ENCODE measurements around the gene DOCK10.

DOCK10 gene

DNA sequence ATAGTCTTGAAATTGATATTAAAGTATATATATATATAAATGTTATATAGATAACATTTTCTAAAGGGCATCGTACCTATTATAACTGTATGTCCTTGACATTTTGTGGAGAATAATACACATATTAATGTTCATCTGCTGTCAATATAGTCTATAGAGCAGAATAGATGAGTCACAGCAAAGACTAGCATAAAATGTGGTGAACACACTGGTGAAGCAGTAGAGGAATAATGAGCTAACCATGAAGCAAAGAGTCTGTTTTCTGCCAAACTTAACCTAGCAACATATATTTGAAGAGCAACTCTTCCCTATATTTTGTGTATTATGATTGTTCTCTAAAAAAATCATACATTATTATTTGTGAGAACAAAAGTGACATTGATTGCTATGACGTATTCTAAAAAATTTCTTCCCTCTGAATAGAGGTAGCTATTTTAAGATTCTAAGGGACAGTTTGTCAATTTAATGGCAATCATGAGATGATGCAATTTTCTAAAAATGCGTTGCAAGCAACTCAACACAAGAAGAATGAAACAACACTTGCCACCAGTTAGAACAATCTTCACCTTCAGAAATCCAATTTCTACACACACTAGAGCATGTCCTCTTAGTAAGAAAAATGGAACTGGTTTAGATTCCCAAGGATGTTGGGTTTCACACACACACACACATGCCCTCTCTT lies 22.0 kb downstream of the DOCK10 start:
- DNase-seq (ENCODE audit: low spot score) = no peak
- TF ChIP-seq, protein P1, sequence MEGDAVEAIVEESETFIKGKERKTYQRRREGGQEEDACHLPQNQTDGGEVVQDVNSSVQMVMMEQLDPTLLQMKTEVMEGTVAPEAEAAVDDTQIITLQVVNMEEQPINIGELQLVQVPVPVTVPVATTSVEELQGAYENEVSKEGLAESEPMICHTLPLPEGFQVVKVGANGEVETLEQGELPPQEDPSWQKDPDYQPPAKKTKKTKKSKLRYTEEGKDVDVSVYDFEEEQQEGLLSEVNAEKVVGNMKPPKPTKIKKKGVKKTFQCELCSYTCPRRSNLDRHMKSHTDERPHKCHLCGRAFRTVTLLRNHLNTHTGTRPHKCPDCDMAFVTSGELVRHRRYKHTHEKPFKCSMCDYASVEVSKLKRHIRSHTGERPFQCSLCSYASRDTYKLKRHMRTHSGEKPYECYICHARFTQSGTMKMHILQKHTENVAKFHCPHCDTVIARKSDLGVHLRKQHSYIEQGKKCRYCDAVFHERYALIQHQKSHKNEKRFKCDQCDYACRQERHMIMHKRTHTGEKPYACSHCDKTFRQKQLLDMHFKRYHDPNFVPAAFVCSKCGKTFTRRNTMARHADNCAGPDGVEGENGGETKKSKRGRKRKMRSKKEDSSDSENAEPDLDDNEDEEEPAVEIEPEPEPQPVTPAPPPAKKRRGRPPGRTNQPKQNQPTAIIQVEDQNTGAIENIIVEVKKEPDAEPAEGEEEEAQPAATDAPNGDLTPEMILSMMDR (conservative IDR thresholded peaks at IDR 0.05; ENCODE audit: low read depth) = no peak
- POLR2A ChIA-PET (ENCODE audit: low non-redundant PET) = no interaction called here
- no peak overlapping the region for H3K27ac ChIP-seq
- CTCF ChIA-PET = interaction anchor here (0.6 kb wide), 1 partner anchor 640 kb away, joined by 4 read pairs; no protein-coding TSS in a partner anchor

DNA sequence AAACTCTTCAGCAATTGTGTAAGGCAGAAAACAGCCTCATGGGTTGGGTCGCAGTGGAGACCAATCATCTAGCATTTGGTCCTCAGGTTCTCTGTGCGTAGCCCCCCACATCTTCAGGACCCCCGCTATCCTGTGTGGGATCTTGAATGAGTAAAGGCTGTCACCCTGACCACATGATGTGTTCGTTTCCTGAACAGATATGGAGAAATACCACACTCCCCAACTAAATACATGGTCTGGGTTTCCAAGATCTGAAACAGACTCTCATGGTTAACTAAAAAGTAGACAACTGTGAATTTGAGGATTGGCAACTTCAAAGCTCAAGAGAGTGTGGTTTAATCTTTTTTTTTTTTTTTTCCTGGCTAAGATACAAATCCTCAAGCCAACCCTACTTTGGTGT lies 23.2 kb downstream of the DOCK10 start:
- TF ChIP-seq, protein P1 (conservative IDR thresholded peaks at IDR 0.05; ENCODE audit: low read depth) = no peak
- no peak for DNase-seq (ENCODE audit: low spot score)
- ChIA-PET POLR2A (ENCODE audit: low non-redundant PET) (no interaction called here), CTCF (no interaction called here)
- no peak overlapping the region for H3K27ac ChIP-seq

DNA sequence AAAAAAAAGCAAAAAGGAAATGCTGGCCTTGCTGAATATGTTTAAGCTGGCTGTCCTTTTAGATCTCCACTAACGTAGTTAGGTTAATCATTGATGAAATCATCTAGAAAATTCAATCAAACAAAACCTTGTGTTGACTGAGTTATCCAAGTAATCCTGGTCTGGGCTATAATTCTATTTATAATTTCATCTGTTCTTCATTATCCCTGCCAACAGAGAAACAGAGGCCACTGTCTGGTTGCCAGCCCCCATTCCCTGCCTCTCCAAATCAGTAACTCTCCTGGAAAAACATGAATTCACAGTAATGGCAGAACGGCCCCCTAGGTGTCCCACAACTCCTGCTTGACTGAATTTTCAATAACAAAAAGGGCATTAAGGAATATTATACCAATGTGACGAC lies 24.6 kb downstream of the DOCK10 start:
- no peak for DNase-seq (ENCODE audit: low spot score)
- TF ChIP-seq, protein P1 (conservative IDR thresholded peaks at IDR 0.05; ENCODE audit: low read depth) = no peak
- ChIA-PET POLR2A (ENCODE audit: low non-redundant PET) (no interaction called here), CTCF (no interaction called here)
- no peak overlapping the region for H3K27ac ChIP-seq

DNA sequence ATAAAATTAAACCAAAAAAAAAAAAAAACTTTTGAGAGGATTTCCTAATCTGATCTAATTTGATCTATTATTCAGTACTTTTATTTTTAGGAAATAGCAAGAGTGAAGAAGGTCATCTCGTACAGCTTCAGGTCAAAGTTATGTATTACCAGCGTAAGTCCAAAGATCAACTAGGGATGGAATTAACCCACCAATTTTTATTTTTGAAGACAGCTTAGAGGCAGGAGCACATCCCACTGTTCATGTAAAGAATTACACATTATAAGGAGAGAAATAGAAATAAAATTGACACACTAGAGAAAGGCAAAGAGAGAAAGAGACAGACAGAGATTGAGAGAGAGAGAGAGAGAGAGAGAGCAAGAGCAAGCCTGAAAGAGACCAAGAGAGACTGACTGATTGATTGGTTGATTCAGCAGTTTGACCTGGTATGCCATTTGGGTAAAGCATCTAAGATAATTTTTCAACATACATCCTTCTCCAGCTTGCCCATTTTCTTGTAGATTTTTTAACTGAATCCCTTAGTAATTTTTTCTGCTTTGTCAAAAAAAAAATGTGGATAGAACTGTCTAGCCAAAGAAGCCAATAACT lies 25.1 kb downstream of the DOCK10 start:
- TF ChIP-seq, protein P1 (conservative IDR thresholded peaks at IDR 0.05; ENCODE audit: low read depth) = no peak
- ChIA-PET CTCF (no interaction called here), POLR2A (ENCODE audit: low non-redundant PET) (no interaction called here)
- H3K27ac ChIP-seq = no peak overlapping the region
- no peak for DNase-seq (ENCODE audit: low spot score)

DNA sequence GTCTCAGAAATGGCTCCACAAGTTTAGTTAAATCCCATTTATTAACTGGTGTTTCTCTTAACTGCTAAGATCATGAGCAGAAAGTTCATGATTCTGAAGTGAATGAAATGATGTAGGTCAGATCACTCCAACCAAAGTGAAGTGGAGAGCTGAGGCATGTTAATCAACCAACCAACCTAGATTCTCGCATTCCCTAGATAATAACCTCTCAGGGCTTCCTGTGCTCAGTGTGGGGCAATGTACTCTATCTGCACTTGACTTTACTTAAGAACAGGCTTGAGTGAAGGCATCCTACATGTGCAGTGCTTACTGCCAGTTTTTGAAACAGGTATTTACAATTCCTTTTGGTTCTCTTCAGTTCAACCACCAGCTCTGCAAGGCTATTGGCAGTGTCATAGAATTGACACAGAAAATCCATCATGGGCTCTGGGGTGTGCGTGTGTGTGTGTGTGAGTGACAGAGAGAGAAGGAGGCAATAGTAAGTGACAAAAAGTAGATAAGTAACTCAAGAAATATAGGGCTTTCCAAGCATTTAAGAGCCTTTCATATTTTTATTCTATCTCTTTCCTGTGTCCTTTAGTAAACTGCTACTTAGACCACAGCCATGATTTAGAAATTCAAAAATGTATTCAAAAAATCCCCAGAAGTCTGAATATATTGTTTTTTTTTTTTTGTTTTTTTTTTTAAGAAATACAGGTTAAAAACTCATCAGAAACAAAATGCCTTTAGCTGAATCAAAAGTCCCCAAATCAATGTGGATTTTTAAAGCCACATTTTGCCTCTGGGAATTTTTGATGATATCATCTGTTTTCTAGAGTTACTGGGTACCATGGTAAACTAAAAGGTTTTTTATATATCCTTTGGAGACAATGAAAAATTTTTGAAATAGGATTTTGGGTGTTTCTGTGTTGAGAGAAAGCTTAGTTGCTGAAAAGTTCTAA lies 28.6 kb downstream of the DOCK10 start:
- ChIA-PET POLR2A (ENCODE audit: low non-redundant PET) (no interaction called here), CTCF (interaction anchor here (0.5 kb wide), 1 partner anchor 254 kb away, joined by 3 read pairs; no protein-coding TSS in a partner anchor)
- H3K27ac ChIP-seq = no peak overlapping the region
- DNase-seq (ENCODE audit: low spot score) = no peak
- TF ChIP-seq, protein P1 (conservative IDR thresholded peaks at IDR 0.05; ENCODE audit: low read depth) = no peak

DNA sequence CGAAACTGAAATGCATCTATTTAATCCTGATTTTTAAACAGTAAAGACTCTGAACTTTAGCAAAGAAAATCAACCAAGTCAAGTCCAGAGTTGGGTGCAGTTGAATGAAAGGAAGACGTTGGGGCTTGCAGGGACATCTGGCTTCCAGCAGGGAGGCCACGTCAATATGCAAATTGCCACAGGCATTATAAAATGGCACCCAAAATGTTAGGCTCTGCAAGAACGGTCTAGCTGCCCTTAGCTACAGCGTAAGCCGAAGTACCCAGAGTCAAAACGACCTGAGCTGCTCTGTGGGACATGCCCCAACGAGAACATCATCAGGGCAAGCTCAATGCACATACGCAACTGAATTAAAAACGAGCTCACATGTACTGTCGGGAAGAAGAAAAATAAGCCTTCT lies 30.7 kb downstream of the DOCK10 start:
- no peak for DNase-seq (ENCODE audit: low spot score)
- ChIA-PET CTCF (no interaction called here), POLR2A (ENCODE audit: low non-redundant PET) (no interaction called here)
- TF ChIP-seq, protein P1 (conservative IDR thresholded peaks at IDR 0.05; ENCODE audit: low read depth) = no peak
- H3K27ac ChIP-seq = no peak overlapping the region
